ENCODE data around the gene ERG. TPM values are rescaled to one million over a fixed set of nuclear protein-coding genes. Genes with fewer than 3 reads are reported as not detected.

Gene ERG
- total RNA-seq, 1 experiment from 2014 or later, result 4.5 TPM

GRCh38 chr21:38491536-38491935 is 6.7 kb downstream of the ERG start:
- Mint-ChIP-seq H3K36me3 (no peaks in the 10 kb centered on the region), H3K4me3 (no peak overlapping the region), H3K27ac (peak overlapping the region; percentile 99), H3K9me3 (no peaks in the 10 kb centered on the region), H3K27me3 (ENCODE audit: low read depth) (no peaks in the 10 kb centered on the region), H3K4me1 (peaks cover 94% of the 10 kb centered on the region)
- POLR2A ChIA-PET, result no interaction called here
- ATAC-seq, result no peak
- CTCF ChIA-PET, result no interaction called here
- TF ChIP-seq ZMAT4 (CRISPR knock-in tag; IDR thresholded peaks at IDR 0.05), result no peak
- no peak for TF ChIP-seq IRF1 (CRISPR knock-in tag; IDR thresholded peaks at IDR 0.05)
- no peak for TF ChIP-seq ZNF512 (CRISPR knock-in tag; IDR thresholded peaks at IDR 0.05; ENCODE audit: borderline replicate concordance)
- no peak for TF ChIP-seq SOX15 (CRISPR knock-in tag; IDR thresholded peaks at IDR 0.05)
- no peak for TF ChIP-seq ARID4B (CRISPR knock-in tag; IDR thresholded peaks at IDR 0.05; ENCODE audit: borderline replicate concordance)
- no peak for TF ChIP-seq MXD4 (CRISPR knock-in tag; IDR thresholded peaks at IDR 0.05; ENCODE audit: borderline replicate concordance)
- no peak for TF ChIP-seq ZNF121 (CRISPR knock-in tag; IDR thresholded peaks at IDR 0.05)
- no peak for TF ChIP-seq ATF3 (CRISPR knock-in tag; conservative IDR thresholded peaks at IDR 0.05)
- no peak for TF ChIP-seq ETV6 (CRISPR knock-in tag; IDR thresholded peaks at IDR 0.05)
- TF ChIP-seq FOXP4 (CRISPR knock-in tag; IDR thresholded peaks at IDR 0.05), result no peak
- TF ChIP-seq AR (CRISPR knock-in tag; IDR thresholded peaks at IDR 0.05), result no peak
- no peak for TF ChIP-seq ZNF263 (CRISPR knock-in tag; IDR thresholded peaks at IDR 0.05; ENCODE audit: low read depth)
- TF ChIP-seq TEAD4 (CRISPR knock-in tag; IDR thresholded peaks at IDR 0.05), result no peak
- TF ChIP-seq ZNF671 (CRISPR knock-in tag; IDR thresholded peaks at IDR 0.05), result no peak
- TF ChIP-seq FOXK1 (CRISPR knock-in tag; IDR thresholded peaks at IDR 0.05), result no peak
- no peak for TF ChIP-seq CBFB (CRISPR knock-in tag; IDR thresholded peaks at IDR 0.05; ENCODE audit: low read depth)
- no peak for TF ChIP-seq SP1 (CRISPR knock-in tag; conservative IDR thresholded peaks at IDR 0.05)
- TF ChIP-seq RELA (CRISPR knock-in tag; IDR thresholded peaks at IDR 0.05; ENCODE audit: borderline replicate concordance), result no peak
- no peak for TF ChIP-seq FOXP1 (CRISPR knock-in tag; IDR thresholded peaks at IDR 0.05; ENCODE audit: borderline replicate concordance)
- no peak for DNase-seq (ENCODE audit: low spot score)

Measured in WTC11 (cell line).